Stimulated activated naive B cell treated with anti-CD40 and anti-IgM and Interleukin-4, amounts not matched to agents 10 μg/mL and 1 μg/mL and 100 μg/mL, for 72 hours (primary cell): Measurements from ENCODE around the gene MEG3.
"Not testable (repeated sequence)": the region's sequence is repeated elsewhere in the genome, so short reads cannot be mapped to it uniquely, and the experiment has no call there.

ENCODE experiments used
- ATAC-seq, 2 donors: fragments of 150-1000 bp; cut with Tn5 transposase; replicated peaks; 2 replicates each; pipeline ENCODE4 v1.10.0; 2021; ENCODE audit warnings: moderate library complexity in 1 of 2
- DNase-seq: peaks from one replicate; pipeline ENCODE4 v3.0.0; 2021
- H3K27ac Mint-ChIP-seq: one replicate; pipeline ENCODE4 v1.8.0; 2022; ENCODE audit warnings: mild to moderate bottlenecking, mixed read lengths
- H3K27me3 Mint-ChIP-seq, 2 donors: one replicate each; pipeline ENCODE4 v1.8.0; 2022; ENCODE audit warnings: mixed read lengths in 2 of 2
- H3K36me3 Mint-ChIP-seq, 2 donors: one replicate each; pipeline ENCODE4 v1.8.0; 2022; ENCODE audit warnings: mixed read lengths in 2 of 2, mild to moderate bottlenecking in 1 of 2
- H3K4me1 Mint-ChIP-seq, 2 donors: one replicate each; pipeline ENCODE4 v1.8.0; 2022; ENCODE audit warnings: mixed read lengths in 2 of 2, mild to moderate bottlenecking in 1 of 2
- H3K4me3 Mint-ChIP-seq, 2 donors: one replicate each; pipeline ENCODE4 v1.8.0; 2022; ENCODE audit warnings: mild to moderate bottlenecking in 2 of 2, mixed read lengths in 2 of 2, moderate library complexity in 1 of 2
- H3K9me3 Mint-ChIP-seq, 2 donors: one replicate each; pipeline ENCODE4 v1.8.0; 2022; ENCODE audit warnings: mixed read lengths in 2 of 2, mild to moderate bottlenecking in 1 of 2

Gene MEG3

GRCh38 chr14:100816286-100816949, 9.5 kb upstream of the MEG3 start:
- H3K9me3 Mint-ChIP-seq = peaks cover 7 to 11% of the 10 kb centered on the region in 2 donors
- no peak overlapping the region for H3K27ac Mint-ChIP-seq
- H3K36me3 Mint-ChIP-seq = no peaks in the 10 kb centered on the region
- peaks cover 8 to 18% of the 10 kb centered on the region in 2 donors for H3K27me3 Mint-ChIP-seq
- ATAC-seq = no peak
- DNase-seq = no peak
- no peaks in the 10 kb centered on the region for H3K4me1 Mint-ChIP-seq
- no peak overlapping the region for H3K4me3 Mint-ChIP-seq

GRCh38 chr14:100816950-100817901, 8.7 kb upstream of the MEG3 start:
- Mint-ChIP-seq H3K36me3 (no peaks in the 10 kb centered on the region), H3K27ac (no peak overlapping the region), H3K4me1 (no peaks in the 10 kb centered on the region), H3K27me3 (peaks cover 8 to 24% of the 10 kb centered on the region in 2 donors), H3K4me3 (no peak overlapping the region), H3K9me3 (peaks cover 3 to 7% of the 10 kb centered on the region in 2 donors)
- DNase-seq = no peak
- ATAC-seq = no peak

- ATAC-seq = no peak
- no peak overlapping the region for H3K4me3 Mint-ChIP-seq
These were observed 7.7 kb upstream of the MEG3 start for GRCh38 chr14:100818221-100818699.

GRCh38 chr14:100818923-100819322, 7.0 kb upstream of the MEG3 start:
- not testable (repeated sequence) for H3K27ac Mint-ChIP-seq, H3K4me1 Mint-ChIP-seq, H3K4me3 Mint-ChIP-seq, DNase-seq, ATAC-seq, H3K9me3 Mint-ChIP-seq, H3K36me3 Mint-ChIP-seq
- peaks cover 4 to 27% of the 10 kb centered on the region in 2 donors for H3K27me3 Mint-ChIP-seq

More at GRCh38 chr14:100818221-100818699, 7.7 kb upstream of the MEG3 start:
- no peaks in the 10 kb centered on the region for H3K36me3 Mint-ChIP-seq
- peaks cover 7 to 31% of the 10 kb centered on the region in 2 donors for H3K27me3 Mint-ChIP-seq
- DNase-seq = no peak
- H3K4me1 Mint-ChIP-seq = no peaks in the 10 kb centered on the region
- no peak overlapping the region for H3K27ac Mint-ChIP-seq
- peaks cover 3 to 7% of the 10 kb centered on the region in 2 donors for H3K9me3 Mint-ChIP-seq

GRCh38 chr14:100819453-100819828, 6.5 kb upstream of the MEG3 start:
- Mint-ChIP-seq H3K4me1 (peaks cover 0 to 2% of the 10 kb centered on the region in 2 donors), H3K36me3 (no peaks in the 10 kb centered on the region), H3K27ac (no peak overlapping the region), H3K4me3 (no peak overlapping the region), H3K27me3 (peaks cover under 1 to 26% of the 10 kb centered on the region in 2 donors), H3K9me3 (peaks cover 3 to 7% of the 10 kb centered on the region in 2 donors)
- no peak for DNase-seq
- ATAC-seq = no peak

- no peak for ATAC-seq
- Mint-ChIP-seq H3K36me3 (no peaks in the 10 kb centered on the region), H3K4me1 (peaks cover 3 to 7% of the 10 kb centered on the region in 2 donors), H3K27ac (no peak overlapping the region), H3K9me3 (peaks cover 3 to 7% of the 10 kb centered on the region in 2 donors), H3K27me3 (peaks cover 5 to 31% of the 10 kb centered on the region in 2 donors), H3K4me3 (no peak overlapping the region)
- no peak for DNase-seq
These were observed 6.0 kb upstream of the MEG3 start for GRCh38 chr14:100819829-100820475.

GRCh38 chr14:100820957-100821356, 5.0 kb upstream of the MEG3 start:
- DNase-seq (no peak), ATAC-seq (no peak)
- Mint-ChIP-seq H3K36me3 (no peaks in the 10 kb centered on the region), H3K9me3 (peaks cover 3 to 7% of the 10 kb centered on the region in 2 donors), H3K4me1 (peaks cover 7 to 16% of the 10 kb centered on the region in 2 donors), H3K27ac (no peak overlapping the region), H3K4me3 (no peak overlapping the region), H3K27me3 (peaks cover 13 to 39% of the 10 kb centered on the region in 2 donors)

GRCh38 chr14:100822013-100822412, 3.9 kb upstream of the MEG3 start:
- H3K27ac Mint-ChIP-seq = no peak overlapping the region
- H3K4me3 Mint-ChIP-seq = no peak overlapping the region
- H3K4me1 Mint-ChIP-seq = peaks cover 7 to 19% of the 10 kb centered on the region in 2 donors
- peaks cover 17 to 49% of the 10 kb centered on the region in 2 donors for H3K27me3 Mint-ChIP-seq
- H3K9me3 Mint-ChIP-seq = peaks cover 3 to 7% of the 10 kb centered on the region in 2 donors
- no peaks in the 10 kb centered on the region for H3K36me3 Mint-ChIP-seq
- DNase-seq (no peak), ATAC-seq (no peak)

- Mint-ChIP-seq H3K4me1 (peaks cover 9 to 19% of the 10 kb centered on the region in 2 donors), H3K4me3 (no peak overlapping the region), H3K27me3 (peaks cover 23 to 56% of the 10 kb centered on the region in 2 donors), H3K27ac (no peak overlapping the region), H3K36me3 (peaks cover 5 to 6% of the 10 kb centered on the region in 2 donors), H3K9me3 (peaks cover 8 to 12% of the 10 kb centered on the region in 2 donors)
- no peak for DNase-seq
- ATAC-seq = no peak
These were observed 3.2 kb upstream of the MEG3 start for GRCh38 chr14:100822532-100823296.

GRCh38 chr14:100823413-100824080, 2.4 kb upstream of the MEG3 start:
- Mint-ChIP-seq H3K27me3 (peaks cover 26 to 54% of the 10 kb centered on the region in 2 donors), H3K4me1 (peaks cover 9 to 19% of the 10 kb centered on the region in 2 donors), H3K27ac (no peak overlapping the region), H3K4me3 (no peak overlapping the region), H3K9me3 (peaks cover 9 to 14% of the 10 kb centered on the region in 2 donors), H3K36me3 (peaks cover 5 to 6% of the 10 kb centered on the region in 2 donors)
- DNase-seq (no peak), ATAC-seq (no peak)

- ATAC-seq (peak in 1 of 2 donors; percentile 60), DNase-seq (no peak)
- no peak overlapping the region for H3K27ac Mint-ChIP-seq
- H3K9me3 Mint-ChIP-seq = peaks cover 11 to 17% of the 10 kb centered on the region in 2 donors
- peaks cover 9 to 19% of the 10 kb centered on the region in 2 donors for H3K4me1 Mint-ChIP-seq
- H3K4me3 Mint-ChIP-seq = no peak overlapping the region
- peaks cover 5 to 6% of the 10 kb centered on the region in 2 donors for H3K36me3 Mint-ChIP-seq
- peaks cover 30 to 58% of the 10 kb centered on the region in 2 donors for H3K27me3 Mint-ChIP-seq
These were observed 1.8 kb upstream of the MEG3 start for GRCh38 chr14:100824091-100824551.

GRCh38 chr14:100824901-100825712, 811 bp upstream of the MEG3 start:
- H3K27me3 Mint-ChIP-seq = peaks cover 34 to 58% of the 10 kb centered on the region in 2 donors
- no peak for DNase-seq
- H3K4me1 Mint-ChIP-seq = peaks cover 9 to 19% of the 10 kb centered on the region in 2 donors
- peaks cover 5 to 6% of the 10 kb centered on the region in 2 donors for H3K36me3 Mint-ChIP-seq
- peaks cover 8 to 11% of the 10 kb centered on the region in 2 donors for H3K9me3 Mint-ChIP-seq
- H3K27ac Mint-ChIP-seq = peak overlapping the region; percentile 56
- H3K4me3 Mint-ChIP-seq = peak overlapping the region in 1 of 2 donors; percentile 11
- ATAC-seq = no peak
